Sciatic nerve (tissue), 2 donors: Measurements from ENCODE around the gene GTF2H2C. TPM values are rescaled to one million over a fixed set of nuclear protein-coding genes. Genes with fewer than 3 reads are reported as not detected.
"Not testable (repeated sequence)": the region's sequence is repeated elsewhere in the genome, so short reads cannot be mapped to it uniquely, and the experiment has no call there.

ENCODE experiments used
- ATAC-seq: fragments of 200-7000 bp; cut with Tn5 transposase; one replicate; pipeline ENCODE4 v1.9.1; 2020; ENCODE audit warnings: mild to moderate bottlenecking, moderate library complexity
- DNase-seq: peaks from one replicate; pipeline ENCODE4 v3.0.0-alpha.2; 2020; ENCODE audit warnings: low spot score
- intact Hi-C: fragments of 100-400 bp; cut with DNase I; formaldehyde crosslinking; loops from one replicate; pipeline ENCODE4 v1.14.2; 2022
- total RNA-seq: library from RNA; stranded (reverse); fragmentation: NEBNext Ultra II Directional; extraction: Animal tissue kit (Norgen Biotek cat#: 25700); gene quantifications from one replicate; pipeline ENCODE4 v1.2.1, GENCODE V29; 2021
- donor health status: DM: no; HTN: no; CAD: no.
- donor health status: DM: no; HTN: no; CAD: no.

Gene GTF2H2C
- total RNA-seq, 1 donor from 2014 or later: 29.9 TPM

GRCh38 chr5:69544602-69545001, 15.4 kb upstream of the GTF2H2C start:
- DNase-seq, intact Hi-C loops, ATAC-seq: not testable (repeated sequence)

GRCh38 chr5:69560587-69561431, 818 bp downstream of the GTF2H2C start:
- DNase-seq, intact Hi-C loops: not testable (repeated sequence)
- peak; percentile 7 for ATAC-seq

- intact Hi-C loops, DNase-seq, ATAC-seq: not testable (repeated sequence)
Measured at GRCh38 chr5:69566172-69566571, 6.2 kb downstream of the GTF2H2C start.

- DNase-seq, intact Hi-C loops, ATAC-seq: not testable (repeated sequence)
Measured at GRCh38 chr5:69568072-69568471, 8.1 kb downstream of the GTF2H2C start.

GRCh38 chr5:69583356-69583755, 23.4 kb downstream of the GTF2H2C start:
- intact Hi-C loops, DNase-seq: not testable (repeated sequence)
- peak; percentile 79 for ATAC-seq

- DNase-seq, intact Hi-C loops: not testable (repeated sequence)
- ATAC-seq: peak; percentile 88
Measured at GRCh38 chr5:69596114-69596840, 36.3 kb downstream of the GTF2H2C start.

GRCh38 chr5:69601947-69602346, 42.0 kb downstream of the GTF2H2C start:
- intact Hi-C loops, DNase-seq: not testable (repeated sequence)
- peak; percentile 62 for ATAC-seq

- intact Hi-C loops, DNase-seq: not testable (repeated sequence)
- peak; percentile 64 for ATAC-seq
Measured at GRCh38 chr5:69606839-69607238, 46.8 kb downstream of the GTF2H2C start.

- ATAC-seq, intact Hi-C loops, DNase-seq: not testable (repeated sequence)
Measured at GRCh38 chr5:69607750-69608149, 47.8 kb downstream of the GTF2H2C start.

- peak; percentile 64 for ATAC-seq
- DNase-seq, intact Hi-C loops: not testable (repeated sequence)
Measured at GRCh38 chr5:69608861-69609496, 49.0 kb downstream of the GTF2H2C start.

GRCh38 chr5:69614843-69615242, 54.9 kb downstream of the GTF2H2C start:
- ATAC-seq, DNase-seq, intact Hi-C loops: not testable (repeated sequence)

- intact Hi-C loops, ATAC-seq: not testable (repeated sequence)
- peak; percentile 51 for DNase-seq
Measured at GRCh38 chr5:69631879-69632278, 71.9 kb downstream of the GTF2H2C start.

Other genes with a start within 250 kb of the GTF2H2C start
- gene CCDC125, start 227.4 kb upstream of the GTF2H2C start, total RNA-seq: 7.5 TPM
- 37.7 TPM for gene AK6, start 190.7 kb upstream of the GTF2H2C start, total RNA-seq
- gene TAF9, start 190.7 kb upstream of the GTF2H2C start, total RNA-seq: 28.1 TPM
- gene RAD17, start 190.4 kb upstream of the GTF2H2C start, total RNA-seq: 22.7 TPM
- gene MARVELD2, start 145.1 kb upstream of the GTF2H2C start, total RNA-seq: 3.6 TPM
- 18.5 TPM for gene OCLN, start 67.4 kb upstream of the GTF2H2C start, total RNA-seq